H1 (cell line): Measurements from ENCODE around the gene SLC12A7. TPM values are rescaled to one million over a fixed set of nuclear protein-coding genes. Genes with fewer than 3 reads are reported as not detected.

ENCODE experiments used
- CTCF ChIA-PET: fragments of 300-600 bp; sonication (Branson Sonifier 250); formaldehyde crosslinking; loops from one replicate; lab custom pipeline; 2021; ENCODE audit not compliant: partially characterized antibody; lab: Charles Lee
- POLR2A ChIA-PET: fragments of 300-600 bp; sonication (Branson Sonifier 250); formaldehyde crosslinking; loops from one replicate; lab custom pipeline; 2021; ENCODE audit warnings: inconsistent platforms; ENCODE audit not compliant: partially characterized antibody; lab: Charles Lee
- DNase-seq, 2 experiments: peaks; one replicate each; pipeline versions ENCODE4 v3.0.0 to v3.0.0-alpha.2; 2010 to 2022; ENCODE audit warnings: low spot score in 2 of 2, low read depth in 1 of 2, mixed read lengths in 1 of 2
- FAIRE-seq: peaks from 2 replicates; lab custom pipeline; 2011; peaks lifted over from hg19 to GRCh38; lab: Jason Lieb, UNC
- H2AFZ ChIP-seq: 2 replicates; pipeline ENCODE4 v1.8.1; 2012; ENCODE audit warnings: low read length, inconsistent platforms
- H2AK5ac ChIP-seq: 2 replicates; pipeline ENCODE4 v1.6.1; 2013; ENCODE audit warnings: low read depth, low read length
- H2BK120ac ChIP-seq: replicated peaks from 2 replicates; pipeline ENCODE3; 2013; ENCODE audit warnings: low read depth, low read length, inconsistent platforms
- H2BK12ac ChIP-seq: 2 replicates; pipeline ENCODE4 v1.6.1; 2013; ENCODE audit warnings: low read depth, low read length
- H2BK15ac ChIP-seq: 2 replicates; pipeline ENCODE4 v1.6.1; 2013; ENCODE audit warnings: low read length
- H2BK20ac ChIP-seq: 2 replicates; pipeline ENCODE4 v1.6.1; 2013; ENCODE audit warnings: low read length
- H2BK5ac ChIP-seq: 2 replicates; pipeline ENCODE4 v1.6.1; 2013; ENCODE audit warnings: low read depth, low read length
- H3K14ac ChIP-seq: 2 replicates; pipeline ENCODE4 v1.6.1; 2013; ENCODE audit warnings: inconsistent platforms; ENCODE audit not compliant: insufficient read length
- H3K18ac ChIP-seq: 2 replicates; pipeline ENCODE4 v1.6.1; 2013; ENCODE audit warnings: low read length; ENCODE audit errors: extremely low read depth
- H3K23ac ChIP-seq: 2 replicates; pipeline ENCODE4 v1.6.1; 2013; ENCODE audit warnings: inconsistent platforms; ENCODE audit not compliant: insufficient read length
- H3K23me2 ChIP-seq: 2 replicates; pipeline ENCODE4 v1.6.1; 2013; ENCODE audit warnings: low read depth, low read length
- H3K27ac ChIP-seq: 2 replicates; pipeline ENCODE4 v1.6.1; 2011; ENCODE audit warnings: low read depth, low read length, inconsistent platforms
- H3K27me3 ChIP-seq, 4 experiments: replicated peaks in 1 of 4; 1 replicate in 1 of 4; 2 replicates in 3 of 4; pipeline versions ENCODE4 v1.6.1 to v1.8.1; 2011 to 2013; ENCODE audit warnings: low read length in 3 of 4, mild to moderate bottlenecking in 3 of 4, inconsistent platforms in 2 of 4, mixed read lengths in 2 of 4, moderate library complexity in 1 of 4; ENCODE audit not compliant: control insufficient read depth in 3 of 4, insufficient read depth in 3 of 4; ENCODE audit errors: extremely low read depth in 1 of 4
- H3K36me3 ChIP-seq, 4 experiments: 2 replicates each; pipeline versions ENCODE4 v1.6.1 to v1.8.1; 2011 to 2013; ENCODE audit warnings: mild to moderate bottlenecking in 4 of 4, low read length in 3 of 4, moderate library complexity in 2 of 4, control low read depth in 1 of 4, inconsistent platforms in 1 of 4; ENCODE audit not compliant: insufficient read depth in 4 of 4, control insufficient read depth in 2 of 4
- H3K4ac ChIP-seq: replicated peaks from 2 replicates; pipeline ENCODE3; 2013; ENCODE audit warnings: low read length, low read depth, mixed read lengths, inconsistent platforms; ENCODE audit not compliant: insufficient read length
- H3K4me1 ChIP-seq, 4 experiments: replicated peaks in 1 of 4; 1 replicate in 1 of 4; 2 replicates in 3 of 4; pipeline versions ENCODE4 v1.6.1 to v1.8.1; 2011 to 2013; ENCODE audit warnings: low read length in 3 of 4, inconsistent platforms in 2 of 4, mixed read lengths in 1 of 4; ENCODE audit not compliant: insufficient read depth in 4 of 4, control insufficient read depth in 3 of 4
- H3K4me2 ChIP-seq, 2 experiments: 2 replicates each; pipeline versions ENCODE4 v1.6.1 to v1.8.1; 2011 to 2013; ENCODE audit warnings: low read depth in 2 of 2, low read length in 2 of 2, control low read depth in 1 of 2, inconsistent platforms in 1 of 2, mild to moderate bottlenecking in 1 of 2; ENCODE audit not compliant: insufficient read depth in 1 of 2
- H3K4me3 ChIP-seq, 4 experiments: fragments of 200-600, 300-600 bp in 1 of 4; sonication (generic), shearing (Covaris generic), sonication (Bioruptor Twin) in 1 of 4; 2 replicates each; pipeline versions ENCODE4 v1.5.1 to v1.8.1; 2011 to 2016; ENCODE audit warnings: low read length in 4 of 4, low read depth in 3 of 4, control low read depth in 2 of 4, inconsistent platforms in 2 of 4, mild to moderate bottlenecking in 2 of 4, mixed read lengths in 1 of 4, moderate library complexity in 1 of 4; ENCODE audit not compliant: insufficient read depth in 2 of 4; ENCODE audit errors: extremely low read depth in 1 of 4
- H3K56ac ChIP-seq: replicated peaks from 2 replicates; pipeline ENCODE3; 2013; ENCODE audit warnings: low read depth, mild to moderate bottlenecking, mixed read lengths, low read length, inconsistent platforms; ENCODE audit not compliant: insufficient read length
- H3K79me1 ChIP-seq: 2 replicates; pipeline ENCODE4 v1.6.1; 2013; ENCODE audit warnings: low read depth, low read length, control low read depth
- H3K79me2 ChIP-seq, 2 experiments: 2 replicates each; pipeline versions ENCODE4 v1.6.1 to v1.8.1; 2012 to 2013; ENCODE audit warnings: low read length in 2 of 2, mild to moderate bottlenecking in 2 of 2, inconsistent platforms in 1 of 2; ENCODE audit not compliant: insufficient read depth in 2 of 2, control insufficient read depth in 1 of 2
- H3K9ac ChIP-seq, 4 experiments: replicated peaks in 1 of 4; 1 replicate in 1 of 4; 2 replicates in 3 of 4; pipeline versions ENCODE4 v1.6.1 to v1.8.1; 2011 to 2013; ENCODE audit warnings: low read depth in 3 of 4, low read length in 3 of 4, control low read depth in 2 of 4, mild to moderate bottlenecking in 2 of 4, moderate library complexity in 2 of 4, inconsistent platforms in 1 of 4; ENCODE audit errors: extremely low read depth in 1 of 4
- H3K9me3 ChIP-seq, 2 experiments: 2 replicates each; pipeline versions ENCODE4 v1.6.1 to v1.8.1; 2012 to 2013; ENCODE audit warnings: mild to moderate bottlenecking in 2 of 2, moderate library complexity in 2 of 2, control low read depth in 1 of 2, inconsistent platforms in 1 of 2, low read depth in 1 of 2, low read length in 1 of 2, mixed read lengths in 1 of 2; ENCODE audit not compliant: insufficient read depth in 2 of 2
- H4K20me1 ChIP-seq, 2 experiments: replicated peaks in 1 of 2; 2 replicates each; pipeline versions ENCODE3 to v1.8.1; 2011 to 2013; ENCODE audit warnings: inconsistent platforms in 2 of 2, low read length in 2 of 2, mild to moderate bottlenecking in 1 of 2; ENCODE audit not compliant: insufficient read depth in 2 of 2, control insufficient read depth in 1 of 2
- H4K5ac ChIP-seq: 2 replicates; pipeline ENCODE4 v1.6.1; 2013; ENCODE audit warnings: low read length, low read depth, mixed read lengths, inconsistent platforms; ENCODE audit not compliant: insufficient read length
- H4K8ac ChIP-seq: 2 replicates; pipeline ENCODE4 v1.8.0; 2013; ENCODE audit warnings: mild to moderate bottlenecking, moderate library complexity, low read length, inconsistent platforms; ENCODE audit not compliant: insufficient read depth; ENCODE audit errors: extremely low read depth
- H4K91ac ChIP-seq: replicated peaks from 2 replicates; pipeline ENCODE3; 2013; ENCODE audit warnings: low read length, mixed read lengths, inconsistent platforms; ENCODE audit not compliant: insufficient read length
- BACH1 ChIP-seq: IDR thresholded peaks from 2 replicates; pipeline ENCODE4 v1.6.1; 2012; ENCODE audit warnings: low read length, improper control_type of control experiment
- CHD1 ChIP-seq: IDR thresholded peaks from 2 replicates; pipeline ENCODE4 v1.6.1; 2012; ENCODE audit warnings: low read depth, low read length, improper control_type of control experiment
- HDAC6 ChIP-seq: IDR thresholded peaks from one replicate; pipeline ENCODE4 v1.7.1; 2012; ENCODE audit warnings: low read depth, mild to moderate bottlenecking, inconsistent platforms, low read length, moderate library complexity
- KDM5A ChIP-seq: fragments of 200-600 bp; IDR thresholded peaks from 2 replicates; pipeline ENCODE4 v1.7.1; 2012; ENCODE audit warnings: mild to moderate bottlenecking, low read length, inconsistent platforms, mixed read lengths
- NRF1 ChIP-seq: IDR thresholded peaks from 2 replicates; pipeline ENCODE4 v1.6.1; 2011; ENCODE audit warnings: mild to moderate bottlenecking, low read depth, low read length, improper control_type of control experiment
- RXRA ChIP-seq: IDR thresholded peaks from 2 replicates; pipeline ENCODE4 v1.6.1; 2011; ENCODE audit warnings: low read depth, mild to moderate bottlenecking, low read length, moderate library complexity; ENCODE audit not compliant: insufficient read depth
- SIN3A ChIP-seq, 2 experiments: IDR thresholded peaks in 1 of 2; conservative IDR thresholded peaks in 1 of 2; 2 replicates each; pipeline ENCODE4 v1.6.1; 2011 to 2012; ENCODE audit warnings: low read length in 2 of 2, improper control_type of control experiment in 1 of 2, low read depth in 1 of 2, mild to moderate bottlenecking in 1 of 2
- SIX5 ChIP-seq: IDR thresholded peaks from 2 replicates; pipeline ENCODE4 v1.6.1; 2011; ENCODE audit warnings: mild to moderate bottlenecking, low read depth, low read length
- SP1 ChIP-seq: IDR thresholded peaks from 2 replicates; pipeline ENCODE4 v1.6.1; 2011; ENCODE audit warnings: low read depth, low read length
- ZNF274 ChIP-seq: IDR thresholded peaks from 2 replicates; pipeline ENCODE4 v1.7.0; 2012; ENCODE audit warnings: low read length, borderline replicate concordance; ENCODE audit errors: extremely low read depth
- WGBS, 2 experiments: shearing (Covaris generic) in 1 of 2; methylation state at CpG; one replicate each; pipeline versions ENCODE4 v1.1.6 to v1.1.7; 2013 to 2015; ENCODE audit warnings: low lambda C conversion rate in 2 of 2, mixed read lengths in 2 of 2, inconsistent platforms in 1 of 2, low coverage in 1 of 2, missing lambda C conversion rate in 1 of 2; ENCODE audit not compliant: insufficient replicate concordance in 2 of 2, insufficient coverage in 1 of 2, insufficient read length in 1 of 2; ENCODE audit errors: extremely low coverage in 1 of 2, missing lambda C conversion rate in 1 of 2; 5-methylcytosine and 5-hydroxymethylcytosine counted together
- polyA plus RNA-seq, 7 experiments: library from polyadenylated mRNA; depleted of rRNA in 3 of 7; stranded (reverse) in 5 of 7; unstranded in 2 of 7; fragments of >200 nt in 5 of 7; fragments of 200-250 nt in 2 of 7; gene quantifications; 1 replicate in 5 of 7; 2 replicates in 1 of 7; 4 replicates in 1 of 7; pipeline versions ENCODE4 v1.2.1 to v1.2.3, GENCODE V29; 2011 to 2013; ENCODE audit warnings: missing spikeins in 2 of 7, mixed read lengths in 2 of 7
- total RNA-seq: library from RNA; stranded (reverse); fragmentation: NEBNext Ultra II Directional; extraction: Animal tissue kit (Norgen Biotek cat#: 25700); gene quantifications from 2 replicates; pipeline ENCODE4 v1.2.1, GENCODE V29; 2021
- TF ChIP-seq, protein P1 (sequence below), 3 experiments: IDR thresholded peaks; 1 replicate in 2 of 3; 2 replicates in 1 of 3; pipeline versions ENCODE4 v1.5.1 to v1.6.1; 2011; ENCODE audit warnings: low read length in 3 of 3, mild to moderate bottlenecking in 3 of 3, inconsistent platforms in 2 of 3, low read depth in 1 of 3, moderate library complexity in 1 of 3; ENCODE audit not compliant: insufficient read depth in 1 of 3; ENCODE audit errors: control extremely low read depth in 1 of 3

SLC12A7 gene
- total and polyA plus RNA-seq, 2 of the 8 experiments (the other 6 are each of a cell fraction or from before 2014, with no cell fraction given), result 23.5 to 39.7 TPM

DNA sequence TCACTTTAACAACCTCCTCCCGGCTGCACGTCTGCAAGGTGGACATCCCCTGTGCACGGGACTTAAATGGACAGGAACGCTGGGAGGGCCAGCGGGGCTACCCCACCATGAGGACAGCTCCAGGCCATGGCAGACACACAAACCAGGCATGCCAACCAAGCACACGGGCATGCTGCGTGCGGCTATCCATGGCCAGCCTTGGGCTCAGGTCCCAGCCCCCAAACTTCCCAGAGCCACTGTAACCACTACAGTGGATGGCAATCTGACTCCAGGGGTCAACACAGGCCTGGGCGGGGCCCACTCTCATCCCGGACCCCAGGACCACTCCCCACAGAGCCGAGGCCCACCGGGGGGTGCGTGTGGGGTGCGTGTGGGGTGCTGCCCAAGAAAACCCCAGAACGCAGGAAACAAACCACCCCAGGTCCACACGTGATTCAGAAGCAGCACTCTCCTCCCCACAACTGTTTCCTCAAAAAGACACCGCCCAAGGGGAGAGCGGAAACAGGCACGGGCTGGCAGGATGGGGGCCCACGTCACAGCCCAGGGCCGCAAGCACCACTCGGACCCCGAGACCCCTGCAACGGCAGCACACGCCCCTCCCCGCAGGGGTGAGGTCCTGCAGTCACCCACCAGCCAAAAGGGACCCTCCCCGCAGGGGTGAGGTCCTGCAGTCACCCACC is 7.4 kb downstream of the SLC12A7 start:
- Histone ChIP-seq H3K79me2 (peaks cover 2 to 97% of the 10 kb centered on the region in 2 experiments; a peak in 2 of 4 replicates), H3K9ac (no peak overlapping the region), H3K14ac (no peak overlapping the region), H2AK5ac (no peak overlapping the region), H3K4ac (no peak overlapping the region), H3K79me1 (peaks cover 33% of the 10 kb centered on the region), H3K4me1 (peaks cover 7 to 81% (median 64%) of the 10 kb centered on the region in 4 experiments), H2BK15ac (no peak overlapping the region), H3K9me3 (no peaks in the 10 kb centered on the region), H3K4me2 (no peak overlapping the region), H3K4me3 (no peak overlapping the region), H3K27ac (no peak overlapping the region), H2BK20ac (no peak overlapping the region), H2BK5ac (no peak overlapping the region), H4K5ac (no peak overlapping the region), H3K56ac (no peak overlapping the region), H2BK120ac (no peak overlapping the region), H3K23me2 (0 out of 2 replicates have a peak, but pooled peaks cover 2% of the 10 kb centered on the region), H4K20me1 (peaks cover 6 to 30% of the 10 kb centered on the region in 2 experiments), H3K36me3 (no peaks in the 10 kb centered on the region), H3K23ac (no peak overlapping the region), H2AFZ (no peak overlapping the region), H4K8ac (peak overlapping the region; percentile 64; the same call in 1 of the 2 replicates), H2BK12ac (no peak overlapping the region), H3K18ac (0 out of 2 replicates have a peak overlapping the region, but pooled peaks have one; percentile 9), H4K91ac (no peak overlapping the region), H3K27me3 (no peaks in the 10 kb centered on the region)
- WGBS, 2 experiments, result 87% methylated on average over 21 of the region's 27 CpGs; no CpG with 5 or more reads in 1 of the 2 experiments
- POLR2A ChIA-PET, result no interaction called here
- no peak for DNase-seq
- no peak for FAIRE-seq
- CTCF ChIA-PET, result no interaction called here
- TF ChIP-seq, protein P1, sequence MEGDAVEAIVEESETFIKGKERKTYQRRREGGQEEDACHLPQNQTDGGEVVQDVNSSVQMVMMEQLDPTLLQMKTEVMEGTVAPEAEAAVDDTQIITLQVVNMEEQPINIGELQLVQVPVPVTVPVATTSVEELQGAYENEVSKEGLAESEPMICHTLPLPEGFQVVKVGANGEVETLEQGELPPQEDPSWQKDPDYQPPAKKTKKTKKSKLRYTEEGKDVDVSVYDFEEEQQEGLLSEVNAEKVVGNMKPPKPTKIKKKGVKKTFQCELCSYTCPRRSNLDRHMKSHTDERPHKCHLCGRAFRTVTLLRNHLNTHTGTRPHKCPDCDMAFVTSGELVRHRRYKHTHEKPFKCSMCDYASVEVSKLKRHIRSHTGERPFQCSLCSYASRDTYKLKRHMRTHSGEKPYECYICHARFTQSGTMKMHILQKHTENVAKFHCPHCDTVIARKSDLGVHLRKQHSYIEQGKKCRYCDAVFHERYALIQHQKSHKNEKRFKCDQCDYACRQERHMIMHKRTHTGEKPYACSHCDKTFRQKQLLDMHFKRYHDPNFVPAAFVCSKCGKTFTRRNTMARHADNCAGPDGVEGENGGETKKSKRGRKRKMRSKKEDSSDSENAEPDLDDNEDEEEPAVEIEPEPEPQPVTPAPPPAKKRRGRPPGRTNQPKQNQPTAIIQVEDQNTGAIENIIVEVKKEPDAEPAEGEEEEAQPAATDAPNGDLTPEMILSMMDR (IDR thresholded peaks at IDR 0.05; ENCODE audit: control extremely low read depth in 1 of 3, insufficient read depth in 1 of 3, low read depth in 1 of 3, low read length in 3 of 3), result no peak
- no peak for TF ChIP-seq SIN3A (conservative IDR thresholded peaks at IDR 0.05 in 1 of 2, IDR thresholded peaks at IDR 0.05 in 1 of 2; ENCODE audit: low read depth in 1 of 2, low read length in 2 of 2)
- TF ChIP-seq ZNF274, result no peak
- TF ChIP-seq SP1, result no peak
- no peak for TF ChIP-seq NRF1
- no peak for TF ChIP-seq RXRA
- no peak for TF ChIP-seq SIX5
- TF ChIP-seq KDM5A, result no peak
- TF ChIP-seq CHD1, result no peak
- TF ChIP-seq BACH1, result no peak
- TF ChIP-seq HDAC6, result no peak
